HG02623 (cell line): Measurements from ENCODE around the gene PPEF1.

Experiments
- ATAC-seq: cut with Tn5 transposase; IDR thresholded peaks from one replicate; pipeline ENCODE4 v1.9.1; 2021; ENCODE audit warnings: moderate library complexity; ENCODE audit not compliant: unreplicated experiment

The PPEF1 gene

DNA sequence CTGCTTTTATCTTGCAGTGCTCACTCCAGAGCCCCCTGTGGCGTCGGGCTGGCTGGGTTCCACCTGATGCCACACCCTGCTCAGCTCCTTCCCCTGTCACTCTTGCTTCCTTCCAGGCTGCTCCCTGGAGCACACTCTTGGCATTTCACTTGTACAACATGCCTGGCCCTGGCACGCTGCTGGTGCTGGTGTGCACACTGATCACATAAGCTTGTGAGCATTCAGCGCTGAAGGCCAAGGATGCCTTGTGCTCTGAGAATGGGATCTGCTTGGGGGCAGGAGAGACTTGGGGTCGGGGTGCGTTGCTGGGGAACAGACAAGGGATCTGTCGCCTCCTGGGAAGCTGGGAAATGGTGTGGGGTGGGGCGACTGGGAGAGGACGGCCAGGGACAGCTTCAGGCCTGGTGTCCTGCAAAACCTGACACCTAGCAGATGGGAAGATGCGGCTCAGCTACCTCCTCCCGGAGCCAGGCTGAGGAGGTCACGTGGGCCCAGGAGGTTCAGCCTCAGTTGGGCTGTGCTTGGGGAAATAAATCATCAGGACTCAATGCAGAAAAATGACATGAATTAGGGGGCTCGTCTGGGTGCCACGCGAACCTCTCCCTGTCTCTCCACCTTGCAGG, 167.9 kb downstream of the PPEF1 start:
- ATAC-seq, result no peak

DNA sequence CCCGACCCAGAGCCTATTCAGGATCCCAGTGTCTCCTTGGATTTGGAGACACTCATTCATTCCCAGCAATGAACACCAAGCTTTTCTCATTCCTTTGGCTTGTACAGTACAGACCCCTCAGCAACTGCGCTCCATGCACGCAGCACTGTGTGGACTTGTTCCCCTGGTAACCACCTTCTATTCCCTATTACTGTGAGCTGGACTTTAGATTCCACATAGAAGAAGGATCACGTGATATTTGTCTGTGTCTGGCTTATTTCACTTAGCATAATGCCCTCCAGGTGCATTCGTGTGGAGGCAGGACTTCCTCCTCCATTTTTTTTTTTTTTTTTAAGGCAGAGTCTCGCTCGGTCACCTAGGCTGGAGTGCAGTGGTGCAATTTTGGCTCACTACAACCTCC, 170.0 kb downstream of the PPEF1 start:
- no peak for ATAC-seq
